ENCODE data around the gene APOBEC3G.
"Not testable (repeated sequence)": the region's sequence is repeated elsewhere in the genome, so short reads cannot be mapped to it uniquely, and the experiment has no call there.

Gene APOBEC3G

DNA sequence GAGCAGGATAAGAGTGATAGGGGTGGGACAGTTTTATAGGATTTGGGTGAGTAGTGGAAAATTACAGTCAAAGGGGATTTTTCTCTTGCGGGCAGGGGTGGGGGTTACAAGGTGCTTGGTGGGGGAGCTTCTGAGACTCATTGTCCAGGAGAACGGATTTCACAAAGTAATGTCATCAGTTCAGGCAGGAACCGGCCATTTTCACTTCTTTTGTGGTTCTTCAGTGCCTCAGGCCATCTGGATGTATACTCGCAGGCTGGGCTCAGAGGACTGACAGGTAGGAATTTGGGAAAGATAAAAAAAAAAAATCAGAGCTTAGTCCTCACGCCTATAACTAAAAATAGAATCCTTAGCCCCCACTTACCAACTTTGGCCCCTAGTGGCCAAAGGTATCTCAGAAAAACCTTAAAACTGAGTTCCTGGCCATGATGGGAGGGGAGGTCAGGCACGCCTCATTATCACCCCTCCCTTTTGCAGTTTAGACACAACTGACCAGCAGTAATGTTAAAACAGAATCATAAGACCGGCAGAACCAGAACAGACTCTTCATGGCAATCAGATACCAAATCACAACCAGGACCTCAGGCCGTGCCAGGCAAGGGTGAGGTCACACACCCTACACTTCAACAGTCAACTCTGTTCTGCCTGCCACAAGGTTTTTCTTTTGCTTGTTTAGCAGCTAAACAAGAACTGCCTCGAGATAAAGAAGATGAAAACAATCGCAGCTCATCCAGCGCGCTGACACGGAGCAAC, 8.9 kb upstream of the APOBEC3G start:
- FAIRE-seq: no peak

DNA sequence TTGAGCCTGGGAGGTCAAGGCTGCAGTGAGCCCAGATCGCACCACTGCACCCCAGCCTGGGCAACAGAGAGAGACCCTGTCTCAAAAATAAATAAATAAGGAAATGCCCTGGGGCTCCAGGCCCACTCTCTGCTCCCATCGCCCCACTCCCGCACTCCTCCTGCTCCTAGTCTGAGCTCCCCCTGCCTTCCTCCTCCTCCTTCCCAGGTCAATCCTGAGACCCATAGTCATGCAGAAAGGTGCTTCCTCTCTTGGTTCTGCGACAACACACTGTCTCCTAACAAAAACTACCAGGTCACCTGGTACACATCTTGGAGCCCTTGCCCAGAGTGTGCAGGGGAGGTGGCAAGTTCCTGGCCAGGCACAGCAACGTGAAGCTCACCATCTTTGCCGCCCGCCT, 6.9 kb upstream of the APOBEC3G start:
- FAIRE-seq: no peak

DNA sequence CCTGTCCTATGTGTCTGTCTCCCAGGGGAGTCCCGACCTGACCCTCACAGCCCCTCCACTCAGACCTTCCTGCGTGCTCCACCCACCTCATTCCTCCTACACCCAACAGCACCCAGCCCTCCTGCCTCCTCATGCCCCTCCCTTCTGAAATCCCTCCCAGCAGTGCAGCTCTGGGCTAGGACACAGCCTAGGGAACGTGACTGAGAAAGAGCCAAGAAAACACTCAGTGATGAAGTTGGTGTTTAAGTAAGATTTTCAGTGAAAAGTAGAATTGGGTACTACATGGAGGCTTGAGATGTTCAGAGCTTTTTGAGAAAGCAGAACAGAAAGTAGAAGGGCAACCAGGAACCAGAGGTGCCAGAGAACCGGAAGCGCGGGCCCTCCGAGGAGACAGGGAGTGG, 4.5 kb upstream of the APOBEC3G start:
- FAIRE-seq: not testable (repeated sequence)

DNA sequence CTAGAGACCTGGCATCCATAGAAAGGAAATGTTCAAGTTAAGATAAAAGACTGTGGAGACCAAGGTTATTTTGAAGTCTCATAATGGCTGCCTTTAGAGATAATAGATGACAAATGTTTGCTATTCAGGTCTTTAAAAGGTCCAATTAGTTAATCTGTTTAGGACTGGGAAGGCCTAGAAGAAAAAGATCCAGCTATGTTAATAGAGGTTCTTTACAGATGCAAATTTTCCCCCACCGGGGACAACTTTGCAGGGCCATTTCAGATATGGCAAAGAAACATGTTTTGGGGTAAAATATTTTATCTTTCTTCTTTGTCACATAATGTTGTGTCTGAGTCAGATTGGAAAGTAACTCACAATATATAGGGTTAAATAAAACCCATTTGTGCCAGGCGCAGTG, 3.1 kb upstream of the APOBEC3G start:
- no peak for FAIRE-seq

DNA sequence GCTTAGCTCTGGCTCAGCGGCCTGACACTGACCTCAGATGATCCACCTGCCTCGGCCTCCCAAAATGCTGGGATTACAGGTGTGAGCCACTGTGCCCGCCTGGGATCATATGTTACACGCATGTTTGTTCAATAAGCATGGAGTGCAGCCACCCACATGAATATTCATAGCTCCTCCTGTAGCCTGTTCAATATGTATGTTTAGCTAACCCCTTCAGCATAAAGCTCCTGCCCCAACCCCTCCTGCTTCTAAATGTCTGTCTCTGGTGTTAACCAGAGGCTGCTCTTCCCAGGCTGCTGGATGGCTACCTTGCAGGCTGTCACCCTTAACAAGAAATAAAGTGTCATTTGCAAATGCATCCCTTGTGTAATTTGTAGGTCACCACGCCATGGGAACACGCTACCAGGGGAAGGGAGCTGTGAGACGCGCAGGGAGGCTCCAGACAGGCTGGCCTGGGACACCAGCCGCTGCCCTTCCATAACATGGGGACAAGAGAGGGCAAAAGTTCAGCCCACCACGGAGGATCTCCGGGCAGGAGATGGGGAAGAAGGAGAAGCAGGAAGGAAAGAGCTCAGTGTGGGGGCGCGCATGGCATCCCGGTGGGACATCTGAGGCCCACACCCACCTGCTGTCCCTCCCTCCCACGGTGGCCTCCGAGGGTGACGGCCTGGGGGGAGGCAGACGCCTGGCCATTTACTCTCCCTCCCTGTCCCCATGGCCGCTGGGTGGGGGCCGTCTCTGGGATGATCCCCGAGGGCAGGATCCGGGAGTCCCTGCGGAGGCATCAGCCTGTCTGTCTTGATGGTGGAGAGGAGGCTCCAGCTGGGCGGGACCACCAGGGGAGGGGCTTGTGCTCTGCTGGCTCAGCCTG, 685 bp upstream of the APOBEC3G start:
- not testable (repeated sequence) for FAIRE-seq

DNA sequence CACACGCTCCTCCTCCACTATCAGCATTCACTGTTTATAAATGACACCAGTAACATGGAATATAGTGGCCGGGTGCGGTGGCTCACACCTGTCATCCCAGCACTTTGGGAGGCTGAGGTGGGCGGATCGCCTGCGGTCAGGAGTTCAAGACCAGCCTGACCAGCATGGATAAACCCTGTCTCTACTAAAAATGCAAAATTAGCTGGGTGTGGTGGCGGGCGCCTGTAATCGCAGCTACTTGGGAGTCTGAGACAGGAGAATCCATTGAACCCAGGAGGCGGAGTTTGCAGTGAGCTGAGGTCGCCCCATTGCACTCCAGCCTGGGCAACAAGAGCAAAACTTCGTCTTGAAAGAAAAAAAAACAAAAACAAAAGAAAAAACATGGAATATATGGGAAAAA, 837 bp downstream of the APOBEC3G start:
- FAIRE-seq: not testable (repeated sequence)

DNA sequence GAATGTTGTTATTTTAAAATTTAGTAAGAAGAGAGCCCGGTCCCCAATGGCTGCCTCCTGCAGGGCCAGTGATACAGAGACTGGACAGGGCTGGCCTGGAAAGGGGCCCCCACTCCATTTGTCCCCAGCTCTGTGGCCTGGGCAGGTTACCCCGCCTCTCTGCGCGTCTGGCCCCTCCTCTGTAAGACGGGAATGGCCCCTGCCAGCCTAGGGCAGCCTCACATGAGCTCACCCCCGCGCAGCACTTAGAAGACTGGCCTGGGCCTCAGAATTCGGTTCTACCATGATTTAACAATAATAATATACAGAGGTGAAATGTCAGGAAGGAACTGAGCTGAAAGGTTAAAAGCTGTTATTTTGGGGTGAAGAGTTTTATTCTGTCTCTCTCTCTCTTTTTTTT, 1.3 kb downstream of the APOBEC3G start:
- FAIRE-seq: no peak

DNA sequence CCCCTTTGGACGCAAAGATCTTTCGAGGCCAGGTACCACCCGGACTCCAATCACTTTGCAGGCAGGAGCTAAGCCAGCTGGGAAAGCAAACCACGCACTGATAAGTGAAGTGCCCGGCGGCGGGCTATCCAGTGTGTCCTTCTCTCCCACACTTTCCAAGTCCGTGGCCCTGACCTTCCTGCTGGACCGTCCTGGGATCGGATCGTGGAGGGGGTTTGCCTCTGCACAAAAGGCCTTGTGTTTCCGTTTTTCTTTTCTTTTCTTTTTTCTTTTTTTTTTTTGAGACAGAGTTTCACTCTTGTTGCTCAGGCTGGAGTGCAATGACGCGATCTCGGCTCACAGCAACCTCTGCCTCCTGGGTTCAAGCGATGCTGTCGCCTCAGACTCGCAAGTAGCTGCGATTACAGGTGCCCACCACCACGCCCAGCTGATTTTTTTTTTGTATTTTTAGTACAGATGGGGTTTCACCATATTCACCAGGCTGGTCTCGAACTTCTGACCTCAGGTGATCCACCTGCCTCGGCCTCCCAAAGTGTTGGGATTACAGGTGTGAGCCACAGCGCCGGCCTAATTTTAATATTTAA, 2.1 kb downstream of the APOBEC3G start:
- FAIRE-seq: not testable (repeated sequence)

DNA sequence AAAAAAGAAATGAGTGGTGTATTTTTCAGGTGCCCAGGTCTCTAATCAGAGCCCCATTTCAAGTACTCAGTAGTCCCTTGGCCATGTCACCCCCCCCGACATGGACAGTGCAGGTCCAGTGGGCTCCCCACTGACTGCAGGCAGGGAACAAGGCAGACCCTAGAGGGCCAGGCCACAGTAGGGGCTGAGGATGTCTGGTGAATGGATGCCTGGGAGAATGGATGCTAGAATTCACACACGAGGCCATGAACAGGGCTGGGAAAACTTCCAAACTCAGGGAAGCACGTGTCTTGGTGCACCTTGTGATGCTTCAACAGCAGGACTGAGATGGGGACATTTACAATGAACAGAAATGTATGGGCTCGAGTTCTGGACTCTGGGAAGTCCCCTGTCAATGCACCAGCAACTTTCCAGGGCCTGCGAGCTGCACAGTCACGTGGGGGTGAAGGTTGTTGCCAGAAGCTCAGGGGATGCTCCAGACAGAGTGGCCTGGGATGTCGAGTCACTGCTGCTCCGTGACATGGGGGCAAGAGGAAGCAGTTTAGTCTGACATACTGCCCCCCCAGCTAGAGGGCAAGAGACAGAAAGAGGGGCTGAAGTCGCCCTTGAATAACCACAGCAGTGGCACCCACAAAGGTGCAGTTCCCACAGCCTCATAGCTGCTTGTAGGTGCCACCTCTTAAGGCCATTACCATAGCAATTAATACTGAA, 3.1 kb downstream of the APOBEC3G start:
- no peak for FAIRE-seq

DNA sequence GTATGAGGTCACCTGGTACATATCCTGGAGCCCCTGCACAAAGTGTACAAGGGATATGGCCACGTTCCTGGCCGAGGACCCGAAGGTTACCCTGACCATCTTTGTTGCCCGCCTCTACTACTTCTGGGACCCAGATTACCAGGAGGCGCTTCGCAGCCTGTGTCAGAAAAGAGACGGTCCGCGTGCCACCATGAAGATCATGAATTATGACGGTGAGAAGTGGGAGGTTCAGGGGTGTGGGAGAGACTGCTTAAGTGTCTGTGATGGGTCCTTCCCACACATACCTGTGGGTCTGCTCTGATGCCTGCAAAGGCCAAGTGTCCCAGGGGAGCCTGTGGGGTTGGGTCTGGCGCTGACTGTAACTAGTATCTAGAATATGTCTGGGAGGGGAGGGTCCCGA, 3.9 kb downstream of the APOBEC3G start:
- no peak for FAIRE-seq

DNA sequence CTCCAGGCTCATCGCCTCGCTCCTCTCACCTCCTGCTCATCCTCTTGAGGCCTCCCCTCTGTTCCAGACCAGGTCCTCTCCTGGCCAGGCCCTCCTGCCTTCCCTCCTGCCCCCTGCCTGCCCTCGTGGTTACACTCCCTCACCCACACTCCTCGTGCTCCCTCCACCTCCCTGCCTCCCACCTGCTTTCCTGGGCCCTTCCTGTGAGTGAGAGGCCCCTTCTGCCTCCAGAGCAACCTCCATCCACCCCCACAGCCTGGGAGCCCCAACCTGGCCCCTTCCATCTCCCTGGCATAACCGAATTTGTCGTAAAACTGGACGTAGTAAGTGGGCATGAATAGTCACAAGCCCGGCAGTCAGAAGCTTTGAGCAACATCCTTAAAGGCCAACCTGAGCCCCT, 4.5 kb downstream of the APOBEC3G start:
- no peak for FAIRE-seq

DNA sequence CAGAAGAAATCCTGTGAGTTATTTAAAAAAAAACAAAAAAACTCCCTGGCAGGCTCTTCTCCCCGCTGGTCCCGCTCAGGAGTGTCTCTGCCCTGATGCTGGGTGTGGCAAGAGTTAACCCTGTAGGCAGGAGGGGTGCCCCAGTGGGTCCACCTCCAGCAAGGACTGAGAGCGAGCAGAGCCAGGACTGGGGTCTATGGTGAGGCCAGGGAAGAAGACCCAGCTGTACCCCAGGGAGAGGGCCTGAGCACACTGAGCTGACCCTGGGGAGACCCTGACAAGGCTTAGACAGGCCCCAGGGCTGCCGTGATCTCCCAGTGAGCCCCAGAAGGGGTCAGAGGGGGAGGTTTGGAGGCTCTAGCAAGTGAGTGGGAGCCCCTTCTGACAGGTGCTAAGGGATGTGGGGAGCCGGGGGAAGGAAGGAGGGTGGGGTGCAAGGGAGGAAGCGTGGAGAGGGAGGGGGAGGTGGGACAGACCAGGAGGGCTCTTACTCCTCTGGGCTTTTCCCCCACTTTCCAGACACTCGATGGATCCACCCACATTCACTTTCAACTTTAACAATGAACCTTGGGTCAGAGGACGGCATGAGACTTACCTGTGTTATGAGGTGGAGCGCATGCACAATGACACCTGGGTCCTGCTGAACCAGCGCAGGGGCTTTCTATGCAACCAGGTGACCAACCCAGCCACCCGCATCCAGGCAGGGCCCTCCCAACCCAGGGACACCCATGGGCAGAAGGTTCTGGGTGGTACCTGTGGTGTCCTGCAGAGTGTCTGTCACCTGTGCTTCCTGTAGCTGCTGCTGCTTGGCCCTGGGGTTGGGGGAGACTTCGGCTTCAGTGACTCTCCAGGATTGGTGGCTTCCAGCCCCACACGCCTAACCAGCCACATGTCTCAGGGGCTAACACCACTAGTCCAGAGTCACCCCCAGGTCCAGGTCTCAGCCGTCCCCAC, 6.4 kb downstream of the APOBEC3G start:
- FAIRE-seq: no peak

DNA sequence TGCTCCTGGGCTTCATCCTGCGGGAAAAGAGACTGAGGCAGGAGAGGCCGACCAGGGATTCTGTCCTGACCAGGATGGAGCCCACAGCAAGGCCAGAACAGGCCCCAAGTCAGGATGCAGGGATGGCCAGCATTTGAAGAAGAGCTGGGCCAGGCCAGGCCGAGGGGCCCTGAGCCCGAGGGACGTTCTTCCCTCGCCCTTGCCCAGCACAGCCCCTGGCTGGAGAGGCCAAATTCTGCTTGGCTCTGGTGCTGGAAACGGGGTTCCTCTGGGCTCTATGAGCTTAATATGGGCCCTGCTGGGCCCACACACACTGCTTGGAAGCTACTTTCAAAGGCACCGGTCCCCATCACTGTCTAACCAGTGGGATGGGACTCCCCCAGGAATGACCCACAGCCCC, 7.6 kb downstream of the APOBEC3G start:
- FAIRE-seq: no peak

DNA sequence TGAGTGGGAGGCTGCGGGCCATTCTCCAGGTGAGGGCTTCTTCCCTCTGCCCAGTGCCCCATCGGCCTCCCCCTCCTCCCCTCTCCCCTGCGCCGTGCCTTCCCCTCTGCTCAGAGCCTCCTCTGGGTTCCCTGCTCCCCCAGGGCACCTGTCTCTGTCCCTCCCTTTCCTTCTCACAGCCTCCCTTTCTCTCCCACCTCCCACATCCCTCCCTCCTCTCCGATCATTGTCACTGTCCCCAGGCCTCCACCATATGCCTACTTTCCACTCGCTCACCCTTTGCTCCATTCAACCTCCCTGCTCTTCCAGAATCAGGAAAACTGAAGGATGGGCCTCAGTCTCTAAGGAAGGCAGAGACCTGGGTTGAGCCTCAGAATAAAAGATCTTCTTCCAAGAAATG, 10.0 kb downstream of the APOBEC3G start:
- FAIRE-seq: no peak

DNA sequence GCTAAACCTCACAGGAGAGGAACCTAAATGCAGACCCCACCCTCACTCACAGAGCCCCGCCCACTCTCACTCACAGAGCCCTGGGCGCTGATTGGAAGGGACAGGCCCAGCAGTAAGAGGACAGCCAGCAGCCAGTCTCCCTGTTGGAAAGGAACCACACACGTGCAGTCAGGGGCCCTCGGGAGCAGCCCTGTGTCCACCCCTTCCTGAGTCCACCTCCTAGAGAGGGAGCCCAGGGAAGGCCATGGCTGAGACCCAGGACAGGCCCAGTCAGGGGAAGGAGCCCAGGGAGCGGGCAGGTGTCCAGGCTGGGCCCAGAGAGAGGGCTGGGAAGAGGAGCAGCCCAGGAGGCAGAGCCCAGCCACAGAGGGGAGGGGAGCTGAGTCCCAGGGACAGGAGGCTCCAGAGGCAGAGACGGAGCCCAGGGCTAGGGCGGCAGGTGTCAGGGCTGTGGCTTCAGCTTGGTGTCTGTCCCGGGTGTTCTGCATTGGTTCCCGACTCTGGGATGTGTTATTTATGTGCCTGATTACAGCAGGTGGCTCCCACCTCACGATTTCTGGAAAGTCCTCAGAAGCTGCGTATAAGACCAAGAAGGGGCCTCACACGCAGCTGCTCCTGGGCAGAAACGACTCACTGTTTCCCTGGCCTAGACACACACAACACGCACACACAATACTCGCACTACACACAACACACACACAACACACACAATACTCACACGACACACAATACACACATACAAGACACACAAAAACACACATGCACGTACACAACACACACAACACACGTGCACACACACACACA, 11.0 kb downstream of the APOBEC3G start:
- FAIRE-seq: no peak

DNA sequence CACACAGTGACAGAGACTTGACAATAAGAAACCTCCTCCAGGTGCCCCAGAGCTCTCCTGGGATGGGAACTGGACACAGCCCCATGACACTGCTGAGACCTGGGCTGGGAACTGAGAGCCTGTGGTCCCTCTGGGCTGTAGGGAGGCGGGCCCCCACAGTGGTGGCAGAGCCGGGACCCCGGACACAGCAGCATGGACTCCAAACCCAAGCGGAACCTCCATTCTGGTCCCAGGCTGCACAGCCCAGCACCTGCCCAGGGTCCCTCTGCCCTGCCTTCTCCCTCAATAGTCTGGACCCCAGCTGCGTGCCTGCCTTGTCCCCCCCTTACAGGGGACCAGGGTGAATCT, 11.6 kb downstream of the APOBEC3G start:
- no peak for FAIRE-seq

DNA sequence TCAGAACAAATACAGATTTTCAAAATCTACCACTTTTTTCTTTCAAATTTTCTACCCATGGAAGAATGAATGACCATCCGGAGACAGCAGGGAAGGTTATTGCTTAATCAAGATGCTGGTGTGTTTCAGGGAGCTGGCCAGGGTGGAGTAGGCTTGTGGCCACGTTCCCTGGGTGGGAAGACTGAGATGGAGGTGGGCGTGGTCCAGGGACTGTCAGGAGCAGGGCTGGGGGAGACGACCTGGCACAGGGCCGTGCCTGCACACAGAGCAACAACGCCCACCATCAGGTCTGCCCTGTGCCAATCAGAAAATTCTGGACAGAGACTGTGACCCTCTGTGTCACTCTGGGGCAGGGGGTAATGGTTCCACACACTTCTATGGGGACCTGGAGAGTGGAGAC, 12.9 kb downstream of the APOBEC3G start:
- no peak for FAIRE-seq

DNA sequence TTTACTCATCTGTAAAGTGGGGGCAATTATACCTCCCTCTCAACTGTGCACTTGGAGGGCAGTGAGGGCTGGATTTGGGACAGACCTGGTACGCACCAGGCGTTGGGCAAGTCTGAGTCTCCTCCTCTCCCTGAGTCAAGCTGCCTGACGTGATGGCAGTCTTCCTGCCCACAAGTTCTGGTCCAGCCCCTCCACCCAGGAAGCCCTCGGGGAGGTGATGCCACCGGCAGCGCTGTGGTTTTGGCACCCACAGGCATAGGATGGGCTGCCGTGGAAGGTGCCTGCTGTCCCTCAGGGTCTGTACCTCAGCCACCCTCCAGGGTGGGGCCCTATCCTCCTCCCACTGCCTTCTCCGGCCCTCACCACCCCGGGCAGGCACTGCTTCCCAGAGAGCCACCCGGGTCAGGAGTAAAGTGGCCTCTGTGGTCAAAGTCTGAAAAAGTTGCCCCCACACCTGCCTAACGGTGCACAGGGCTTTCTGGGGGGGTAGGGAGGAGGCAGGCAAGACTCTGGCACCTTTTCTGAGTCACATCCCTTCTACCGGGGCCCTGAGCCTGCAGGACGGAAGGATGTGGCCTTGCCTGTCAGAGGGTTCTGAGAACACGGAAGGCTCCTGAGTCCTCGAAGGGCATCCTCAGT, 13.5 kb downstream of the APOBEC3G start:
- FAIRE-seq: no peak

DNA sequence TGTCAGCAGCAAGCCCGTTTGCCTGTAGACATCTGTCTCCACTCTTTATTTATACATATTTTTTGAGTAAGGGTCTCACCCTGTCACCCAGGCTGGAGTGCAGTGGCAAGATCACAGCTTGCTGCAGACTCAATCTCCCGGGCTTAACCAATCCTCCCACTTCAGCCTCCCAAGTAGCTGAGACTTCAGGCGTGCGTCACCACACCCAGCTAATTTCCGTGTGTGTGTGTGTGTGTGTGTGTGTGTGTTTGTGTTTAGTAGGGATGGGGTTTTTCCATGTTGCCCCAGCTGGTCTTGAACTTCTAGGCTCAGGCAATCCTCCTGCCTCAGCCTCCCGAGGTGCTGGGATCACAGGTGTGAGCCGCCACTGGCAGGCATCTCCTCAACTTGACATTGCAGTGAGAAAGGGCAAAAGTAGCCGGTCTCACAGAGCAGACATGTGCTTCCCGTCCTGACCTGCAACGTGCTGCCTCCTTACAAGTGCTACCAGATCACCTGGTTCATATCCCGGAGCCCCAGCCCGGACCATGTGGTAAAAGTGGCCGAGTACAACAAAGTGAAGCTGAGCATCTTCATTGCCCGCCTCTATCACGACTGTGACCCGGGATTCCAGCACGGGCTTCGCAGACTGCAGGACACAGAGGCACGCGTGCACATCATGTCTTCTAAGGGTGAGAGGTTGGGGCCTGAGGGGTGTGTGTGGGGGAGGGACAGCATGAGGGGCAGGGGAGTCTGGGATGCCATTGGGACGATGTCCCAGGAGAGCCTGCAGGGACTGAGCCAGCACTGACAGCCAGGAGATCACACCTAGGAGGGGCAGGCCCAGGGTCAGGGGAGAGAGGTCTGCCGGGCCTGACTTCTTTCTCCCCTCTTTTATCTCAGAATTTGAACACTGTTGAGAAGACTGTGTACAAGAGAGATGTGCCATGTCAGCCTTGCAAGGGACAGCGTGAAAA, 14.3 kb downstream of the APOBEC3G start:
- FAIRE-seq: no peak

All from colon (tissue), 2 donors.